Neural crest cell (in vitro differentiated cells): ENCODE data around the gene CENATAC. TPM values are rescaled to one million over a fixed set of nuclear protein-coding genes. Genes with fewer than 3 reads are reported as not detected.

ENCODE experiments used
- DNase-seq: peaks from one replicate; pipeline ENCODE4 v3.0.0; 2021; ENCODE audit warnings: low read depth, mixed read lengths, low spot score
- H3K27ac Mint-ChIP-seq: one replicate; pipeline ENCODE4 v1.8.0; 2021; ENCODE audit warnings: mild to moderate bottlenecking, mixed read lengths; ENCODE audit not compliant: unreplicated experiment
- H3K27me3 Mint-ChIP-seq: 2 replicates; pipeline ENCODE4 v1.8.0; 2021; ENCODE audit warnings: low read depth, mild to moderate bottlenecking, mixed read lengths
- H3K36me3 Mint-ChIP-seq: 2 replicates; pipeline ENCODE4 v1.8.0; 2021; ENCODE audit warnings: low read depth, mild to moderate bottlenecking, mixed read lengths
- H3K4me1 Mint-ChIP-seq: 2 replicates; pipeline ENCODE4 v1.8.0; 2021; ENCODE audit warnings: mixed read lengths
- H3K4me3 Mint-ChIP-seq: one replicate; pipeline ENCODE4 v1.8.0; 2021; ENCODE audit warnings: mild to moderate bottlenecking, mixed read lengths
- H3K9me3 Mint-ChIP-seq: 2 replicates; pipeline ENCODE4 v1.8.0; 2021; ENCODE audit warnings: mixed read lengths
- CTCF ChIP-seq: fragments of 200-600 bp; sonication (generic); conservative IDR thresholded peaks from 2 replicates; pipeline ENCODE4 v1.5.0; 2021; ENCODE audit warnings: antibody characterized with exemption, mild to moderate bottlenecking
- total RNA-seq: library from RNA; stranded (reverse); gene quantifications from 2 replicates; pipeline ENCODE4 v1.2.1, GENCODE V29; 2021

Gene CENATAC
- total RNA-seq, 1 donor from 2014 or later: 32.5 TPM

GRCh38 chr11:119025978-119026766 is 28.2 kb downstream of the CENATAC start:
- no peak for TF ChIP-seq CTCF
- DNase-seq: no peak
- peaks cover 24% of the 10 kb centered on the region for H3K4me1 Mint-ChIP-seq
- H3K36me3 Mint-ChIP-seq: peaks cover 3% of the 10 kb centered on the region
- no peaks in the 10 kb centered on the region for H3K9me3 Mint-ChIP-seq
- H3K27me3 Mint-ChIP-seq: peaks cover 3% of the 10 kb centered on the region
- no peak overlapping the region for H3K27ac Mint-ChIP-seq
- H3K4me3 Mint-ChIP-seq: peak overlapping the region; percentile 40

DNA sequence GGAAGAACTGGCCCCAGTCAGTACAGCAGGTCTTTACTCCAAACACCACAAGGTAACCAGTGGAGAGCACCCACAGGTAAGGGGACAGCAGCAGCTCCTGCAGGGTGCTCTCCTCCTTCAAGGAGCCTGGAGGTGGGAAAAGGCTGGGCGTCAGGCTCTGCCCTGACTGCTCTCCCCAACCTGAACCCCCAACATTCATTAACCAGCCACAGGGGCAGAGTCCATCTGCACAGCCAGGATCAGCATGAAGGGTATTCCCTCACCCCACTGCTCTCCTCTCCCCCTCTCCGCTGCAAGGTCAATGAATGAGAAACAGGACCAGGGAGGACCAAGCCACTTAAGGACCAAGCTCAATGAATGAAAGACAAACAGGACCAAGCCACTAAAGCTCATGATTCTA is 29.0 kb downstream of the CENATAC start:
- Mint-ChIP-seq H3K4me3 (peak overlapping the region; percentile 57), H3K9me3 (no peaks in the 10 kb centered on the region), H3K27ac (no peak overlapping the region), H3K27me3 (peaks cover 3% of the 10 kb centered on the region), H3K36me3 (peaks cover 3% of the 10 kb centered on the region), H3K4me1 (peaks cover 23% of the 10 kb centered on the region)
- DNase-seq: no peak
- no peak for TF ChIP-seq CTCF

GRCh38 chr11:119027561-119028345 is 29.8 kb downstream of the CENATAC start:
- Mint-ChIP-seq H3K27me3 (peaks cover 3% of the 10 kb centered on the region), H3K4me1 (peaks cover 23% of the 10 kb centered on the region), H3K27ac (no peak overlapping the region), H3K9me3 (no peaks in the 10 kb centered on the region), H3K36me3 (peaks cover 3% of the 10 kb centered on the region), H3K4me3 (peak overlapping the region; percentile 57)
- no peak for TF ChIP-seq CTCF
- no peak for DNase-seq

DNA sequence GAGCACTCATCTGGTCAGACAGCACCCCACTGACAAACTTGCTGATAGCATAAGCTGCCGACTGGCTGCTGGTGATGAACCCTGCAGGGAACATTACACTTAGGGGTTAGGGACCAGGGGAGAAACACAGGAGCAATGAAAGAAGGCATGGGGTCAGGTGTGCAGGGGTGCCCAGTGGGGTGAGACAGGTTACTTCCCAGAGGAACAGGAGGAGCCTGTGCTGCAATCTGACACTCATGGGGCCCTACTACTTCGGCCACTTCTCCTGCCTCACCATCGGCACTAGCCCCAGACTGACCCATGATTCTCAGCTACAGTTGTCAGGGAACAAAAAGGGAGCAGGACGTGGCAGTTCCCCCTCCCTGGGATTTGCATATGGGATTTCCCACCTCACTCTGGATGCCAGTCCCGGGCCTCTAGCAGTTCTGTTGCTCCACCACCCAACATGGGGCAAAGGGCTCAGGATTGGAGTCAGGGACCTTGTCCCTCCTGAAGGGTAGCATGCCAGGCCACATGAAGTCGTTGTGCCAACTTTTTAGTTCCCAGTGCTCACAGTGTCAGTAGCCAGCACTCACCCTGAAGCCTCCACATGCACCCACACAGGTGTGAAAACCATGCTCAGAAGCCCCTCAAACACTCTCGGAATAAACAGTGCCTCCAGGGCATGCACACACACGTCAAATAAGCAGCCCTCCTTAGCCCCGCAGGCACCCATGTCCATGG is 30.6 kb downstream of the CENATAC start:
- peaks cover 23% of the 10 kb centered on the region for H3K4me1 Mint-ChIP-seq
- TF ChIP-seq CTCF: no peak
- H3K27me3 Mint-ChIP-seq: peaks cover 3% of the 10 kb centered on the region
- no peaks in the 10 kb centered on the region for H3K9me3 Mint-ChIP-seq
- H3K36me3 Mint-ChIP-seq: peaks cover 3% of the 10 kb centered on the region
- no peak overlapping the region for H3K27ac Mint-ChIP-seq
- no peak for DNase-seq
- H3K4me3 Mint-ChIP-seq: peak overlapping the region; percentile 94

GRCh38 chr11:119029069-119029339 is 31.1 kb downstream of the CENATAC start:
- H3K9me3 Mint-ChIP-seq: no peaks in the 10 kb centered on the region
- H3K27ac Mint-ChIP-seq: no peak overlapping the region

More at GRCh38 chr11:119029069-119029339, 31.1 kb downstream of the CENATAC start:
- Mint-ChIP-seq H3K4me1 (peaks cover 23% of the 10 kb centered on the region), H3K27me3 (peaks cover 3% of the 10 kb centered on the region), H3K36me3 (peaks cover 3% of the 10 kb centered on the region), H3K4me3 (peak overlapping the region; percentile 94)
- no peak for DNase-seq
- no peak for TF ChIP-seq CTCF
